GM12891 (cell line): ENCODE measurements around the gene AGBL5.

Experiments used
- PAX5 ChIP-seq: IDR thresholded peaks from 2 replicates; pipeline ENCODE4 v1.6.1; 2011; ENCODE audit warnings: low read length, moderate library complexity, mild to moderate bottlenecking; ENCODE audit not compliant: insufficient read depth, severe bottlenecking
- POLR2A ChIP-seq: IDR thresholded peaks from 2 replicates; pipeline ENCODE4 v1.6.1; 2011; ENCODE audit warnings: low read depth, low read length, control low read depth
- POLR2AphosphoS5 ChIP-seq: IDR thresholded peaks from 2 replicates; pipeline ENCODE4 v1.6.1; 2011; ENCODE audit warnings: low read depth, low read length, control low read depth
- SPI1 ChIP-seq: IDR thresholded peaks from 2 replicates; pipeline ENCODE4 v1.6.1; 2011; ENCODE audit warnings: low read depth, low read length, control low read depth
- TAF1 ChIP-seq: IDR thresholded peaks from 2 replicates; pipeline ENCODE4 v1.6.1; 2011; ENCODE audit warnings: low read depth, low read length, control low read depth

GRCh38 chr2:27115519-27115918, 64.1 kb downstream of the AGBL5 start:
- TF ChIP-seq POLR2A: no peak
- TF ChIP-seq POLR2AphosphoS5: no peak
- TF ChIP-seq TAF1: no peak
- no peak for TF ChIP-seq PAX5
- TF ChIP-seq SPI1: no peak
